Liver (tissue), 9 donors: ENCODE data around the gene RNU6-1. TPM values are rescaled to one million over a fixed set of nuclear protein-coding genes. Genes with fewer than 3 reads are reported as not detected.

Experiments used
- DNase-seq: peaks from one replicate; pipeline ENCODE4 v3.0.0-alpha.2; 2017; ENCODE audit warnings: low spot score
- H3K27ac ChIP-seq, 2 donors: one replicate each; pipeline ENCODE4 v1.7.0; 2013; ENCODE audit warnings: inconsistent platforms in 2 of 2, low read length in 2 of 2, control low read depth in 1 of 2, low read depth in 1 of 2, mild to moderate bottlenecking in 1 of 2
- H3K27me3 ChIP-seq, 4 donors: one replicate each; pipeline versions ENCODE4 v1.6.1 to v1.7.0; 2013; ENCODE audit warnings: low read length in 3 of 4, inconsistent platforms in 1 of 4, mild to moderate bottlenecking in 1 of 4, moderate library complexity in 1 of 4; ENCODE audit not compliant: control insufficient read depth in 4 of 4, insufficient read depth in 4 of 4
- H3K36me3 ChIP-seq, 4 donors: one replicate each; pipeline versions ENCODE4 v1.6.1 to v1.7.0; 2013; ENCODE audit warnings: low read length in 3 of 4, mild to moderate bottlenecking in 3 of 4, low read depth in 1 of 4, moderate library complexity in 1 of 4; ENCODE audit not compliant: control insufficient read depth in 4 of 4, insufficient read depth in 3 of 4
- H3K4me1 ChIP-seq, 4 donors: one replicate each; pipeline versions ENCODE4 v1.6.1 to v1.7.0; 2013; ENCODE audit warnings: low read length in 3 of 4, mild to moderate bottlenecking in 3 of 4, moderate library complexity in 1 of 4; ENCODE audit not compliant: control insufficient read depth in 4 of 4, insufficient read depth in 4 of 4
- H3K4me3 ChIP-seq, 3 donors: one replicate each; pipeline versions ENCODE4 v1.6.1 to v1.7.0; 2013; ENCODE audit warnings: low read length in 3 of 3, control low read depth in 1 of 3, low read depth in 1 of 3, mild to moderate bottlenecking in 1 of 3
- H3K9ac ChIP-seq, 2 donors: one replicate each; pipeline ENCODE4 v1.7.0; 2013; ENCODE audit warnings: low read length in 2 of 2, mild to moderate bottlenecking in 2 of 2, moderate library complexity in 2 of 2, control low read depth in 1 of 2, low read depth in 1 of 2
- H3K9me3 ChIP-seq, 4 donors: one replicate each; pipeline versions ENCODE4 v1.6.1 to v1.7.0; 2013; ENCODE audit warnings: low read length in 3 of 4; ENCODE audit not compliant: control insufficient read depth in 4 of 4
- ATF3 ChIP-seq: IDR thresholded peaks from 2 replicates; pipeline ENCODE4 v1.6.1; 2016; ENCODE audit warnings: antibody characterized with exemption
- EGR1 ChIP-seq, 2 donors: IDR thresholded peaks; 2 replicates each; pipeline ENCODE4 v1.6.1; 2016 to 2018; ENCODE audit warnings: antibody characterized with exemption in 2 of 2, low read depth in 2 of 2
- FOXA1 ChIP-seq: IDR thresholded peaks from 2 replicates; pipeline ENCODE4 v1.6.1; 2016; ENCODE audit warnings: antibody characterized with exemption
- FOXA2 ChIP-seq: IDR thresholded peaks from 2 replicates; pipeline ENCODE4 v1.6.1; 2016; ENCODE audit warnings: antibody characterized with exemption
- GABPA ChIP-seq, 2 donors: IDR thresholded peaks in 1 of 2; conservative IDR thresholded peaks in 1 of 2; 2 replicates each; pipeline ENCODE4 v1.6.1; 2016; ENCODE audit warnings: antibody characterized with exemption in 2 of 2, mild to moderate bottlenecking in 1 of 2, moderate library complexity in 1 of 2
- HNF4A ChIP-seq, 2 donors: conservative IDR thresholded peaks; 2 replicates each; pipeline ENCODE4 v1.6.1; 2016; ENCODE audit warnings: antibody characterized with exemption in 2 of 2, mild to moderate bottlenecking in 2 of 2
- HNF4G ChIP-seq: IDR thresholded peaks from 2 replicates; pipeline ENCODE4 v1.6.1; 2016; ENCODE audit warnings: antibody characterized with exemption
- JUND ChIP-seq, 2 donors: IDR thresholded peaks; 2 replicates each; pipeline ENCODE4 v1.6.1; 2016; ENCODE audit warnings: antibody characterized with exemption in 2 of 2
- NR2F2 ChIP-seq: IDR thresholded peaks from 2 replicates; pipeline ENCODE4 v1.6.1; 2016; ENCODE audit warnings: antibody characterized with exemption
- RAD21 ChIP-seq, 2 donors: IDR thresholded peaks; 2 replicates each; pipeline ENCODE4 v1.6.1; 2016; ENCODE audit warnings: antibody characterized with exemption in 2 of 2, mild to moderate bottlenecking in 2 of 2
- RXRA ChIP-seq, 2 donors: IDR thresholded peaks; 2 replicates each; pipeline ENCODE4 v1.6.1; 2017 to 2018; ENCODE audit warnings: antibody characterized with exemption in 2 of 2, mild to moderate bottlenecking in 1 of 2
- SP1 ChIP-seq: IDR thresholded peaks from 2 replicates; pipeline ENCODE4 v1.6.1; 2018; ENCODE audit warnings: antibody characterized with exemption, mild to moderate bottlenecking
- TAF1 ChIP-seq: conservative IDR thresholded peaks from 2 replicates; pipeline ENCODE4 v1.6.1; 2016; ENCODE audit warnings: antibody characterized with exemption, mild to moderate bottlenecking
- YY1 ChIP-seq: IDR thresholded peaks from 2 replicates; pipeline ENCODE4 v1.6.1; 2016; ENCODE audit warnings: antibody characterized with exemption, mild to moderate bottlenecking
- ZBTB33 ChIP-seq: IDR thresholded peaks from 2 replicates; pipeline ENCODE4 v1.6.1; 2016; ENCODE audit warnings: antibody characterized with exemption
- WGBS: extraction: QIAGEN DNeasy Blood & Tissue Kit; methylation state at CpG from one replicate; pipeline ENCODE4 v1.1.7; 2013; 5-methylcytosine and 5-hydroxymethylcytosine counted together
- polyA plus RNA-seq, 2 donors: library from polyadenylated mRNA; stranded (reverse) in 1 of 2; unstranded in 1 of 2; fragments of 200-250 nt in 1 of 2; fragments of >200 nt in 1 of 2; fragmentation: Nextera tagmentation in 1 of 2; extraction: Ambion mirVana in 1 of 2; gene quantifications; one replicate each; pipeline versions ENCODE4 v1.2.1 to v1.2.3, GENCODE V29; 2013 to 2015
- total RNA-seq, 2 donors: library from RNA; depleted of rRNA; stranded (reverse); fragments of >200 nt; gene quantifications; one replicate each; pipeline ENCODE4 v1.2.3, GENCODE V29; 2014
- TF ChIP-seq, protein P1 (sequence below): IDR thresholded peaks from 2 replicates; pipeline ENCODE4 v1.6.1; 2016; ENCODE audit warnings: antibody characterized with exemption
- TF ChIP-seq, protein P2 (sequence below): fragments of 150-350 bp; IDR thresholded peaks from 2 replicates; pipeline ENCODE4 v1.5.1; 2017; ENCODE audit warnings: improper control_type of control experiment, low read depth, low read length; ENCODE audit not compliant: missing input control
- TF ChIP-seq, protein P3 (sequence below): IDR thresholded peaks from 2 replicates; pipeline ENCODE4 v1.6.1; 2016; ENCODE audit warnings: antibody characterized with exemption, mild to moderate bottlenecking
- donor health status: healthy.
- donor health status: healthy.
- donor health status: healthy.
- donor health status: healthy.
- donor health status: healthy.

RNU6-1 gene
- total and polyA plus RNA-seq, 4 donors, result not detected

GRCh38 chr15:67873777-67874176 lies 33.9 kb upstream of the RNU6-1 start:
- H3K27ac ChIP-seq, result no peak overlapping the region
- no peak for DNase-seq
- no peaks in the 10 kb centered on the region for H3K27me3 ChIP-seq
- peaks cover 0 to 4% (median 0%) of the 10 kb centered on the region in 4 donors for H3K9me3 ChIP-seq
- no peak overlapping the region for H3K9ac ChIP-seq
- H3K36me3 ChIP-seq, result no peaks in the 10 kb centered on the region
- TF ChIP-seq FOXA2 (no peak), ATF3 (no peak)
- TF ChIP-seq, protein P1, sequence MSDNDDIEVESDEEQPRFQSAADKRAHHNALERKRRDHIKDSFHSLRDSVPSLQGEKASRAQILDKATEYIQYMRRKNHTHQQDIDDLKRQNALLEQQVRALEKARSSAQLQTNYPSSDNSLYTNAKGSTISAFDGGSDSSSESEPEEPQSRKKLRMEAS, result no peak
- H3K4me1 ChIP-seq, result no peaks in the 10 kb centered on the region
- 92% methylated on average over 3 of the region's 3 CpGs for WGBS
- H3K4me3 ChIP-seq, result no peak overlapping the region

GRCh38 chr15:67870868-67871408 lies 31.1 kb upstream of the RNU6-1 start:
- no peak for DNase-seq
- H3K4me1 ChIP-seq, result no peaks in the 10 kb centered on the region
- no peak for TF ChIP-seq JUND (IDR thresholded peaks at IDR 0.05)
- TF ChIP-seq NR2F2, result no peak
- no peak for TF ChIP-seq YY1
- TF ChIP-seq SP1, result no peak
- TF ChIP-seq ZBTB33, result no peak
- TF ChIP-seq ATF3, result no peak
- no peak for TF ChIP-seq RXRA (IDR thresholded peaks at IDR 0.05)
- TF ChIP-seq FOXA1, result no peak
- TF ChIP-seq, protein P2, sequence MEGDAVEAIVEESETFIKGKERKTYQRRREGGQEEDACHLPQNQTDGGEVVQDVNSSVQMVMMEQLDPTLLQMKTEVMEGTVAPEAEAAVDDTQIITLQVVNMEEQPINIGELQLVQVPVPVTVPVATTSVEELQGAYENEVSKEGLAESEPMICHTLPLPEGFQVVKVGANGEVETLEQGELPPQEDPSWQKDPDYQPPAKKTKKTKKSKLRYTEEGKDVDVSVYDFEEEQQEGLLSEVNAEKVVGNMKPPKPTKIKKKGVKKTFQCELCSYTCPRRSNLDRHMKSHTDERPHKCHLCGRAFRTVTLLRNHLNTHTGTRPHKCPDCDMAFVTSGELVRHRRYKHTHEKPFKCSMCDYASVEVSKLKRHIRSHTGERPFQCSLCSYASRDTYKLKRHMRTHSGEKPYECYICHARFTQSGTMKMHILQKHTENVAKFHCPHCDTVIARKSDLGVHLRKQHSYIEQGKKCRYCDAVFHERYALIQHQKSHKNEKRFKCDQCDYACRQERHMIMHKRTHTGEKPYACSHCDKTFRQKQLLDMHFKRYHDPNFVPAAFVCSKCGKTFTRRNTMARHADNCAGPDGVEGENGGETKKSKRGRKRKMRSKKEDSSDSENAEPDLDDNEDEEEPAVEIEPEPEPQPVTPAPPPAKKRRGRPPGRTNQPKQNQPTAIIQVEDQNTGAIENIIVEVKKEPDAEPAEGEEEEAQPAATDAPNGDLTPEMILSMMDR, result no peak
- TF ChIP-seq HNF4A (conservative IDR thresholded peaks at IDR 0.05), result no peak
- no peak for TF ChIP-seq RAD21 (IDR thresholded peaks at IDR 0.05)
- TF ChIP-seq EGR1 (IDR thresholded peaks at IDR 0.05; ENCODE audit: low read depth in 2 of 2), result no peak
- TF ChIP-seq, protein P3, sequence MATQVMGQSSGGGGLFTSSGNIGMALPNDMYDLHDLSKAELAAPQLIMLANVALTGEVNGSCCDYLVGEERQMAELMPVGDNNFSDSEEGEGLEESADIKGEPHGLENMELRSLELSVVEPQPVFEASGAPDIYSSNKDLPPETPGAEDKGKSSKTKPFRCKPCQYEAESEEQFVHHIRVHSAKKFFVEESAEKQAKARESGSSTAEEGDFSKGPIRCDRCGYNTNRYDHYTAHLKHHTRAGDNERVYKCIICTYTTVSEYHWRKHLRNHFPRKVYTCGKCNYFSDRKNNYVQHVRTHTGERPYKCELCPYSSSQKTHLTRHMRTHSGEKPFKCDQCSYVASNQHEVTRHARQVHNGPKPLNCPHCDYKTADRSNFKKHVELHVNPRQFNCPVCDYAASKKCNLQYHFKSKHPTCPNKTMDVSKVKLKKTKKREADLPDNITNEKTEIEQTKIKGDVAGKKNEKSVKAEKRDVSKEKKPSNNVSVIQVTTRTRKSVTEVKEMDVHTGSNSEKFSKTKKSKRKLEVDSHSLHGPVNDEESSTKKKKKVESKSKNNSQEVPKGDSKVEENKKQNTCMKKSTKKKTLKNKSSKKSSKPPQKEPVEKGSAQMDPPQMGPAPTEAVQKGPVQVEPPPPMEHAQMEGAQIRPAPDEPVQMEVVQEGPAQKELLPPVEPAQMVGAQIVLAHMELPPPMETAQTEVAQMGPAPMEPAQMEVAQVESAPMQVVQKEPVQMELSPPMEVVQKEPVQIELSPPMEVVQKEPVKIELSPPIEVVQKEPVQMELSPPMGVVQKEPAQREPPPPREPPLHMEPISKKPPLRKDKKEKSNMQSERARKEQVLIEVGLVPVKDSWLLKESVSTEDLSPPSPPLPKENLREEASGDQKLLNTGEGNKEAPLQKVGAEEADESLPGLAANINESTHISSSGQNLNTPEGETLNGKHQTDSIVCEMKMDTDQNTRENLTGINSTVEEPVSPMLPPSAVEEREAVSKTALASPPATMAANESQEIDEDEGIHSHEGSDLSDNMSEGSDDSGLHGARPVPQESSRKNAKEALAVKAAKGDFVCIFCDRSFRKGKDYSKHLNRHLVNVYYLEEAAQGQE, result no peak
- no peak for TF ChIP-seq HNF4G
- no peak for TF ChIP-seq FOXA2
- no peak for TF ChIP-seq TAF1
- TF ChIP-seq, protein P1, result no peak
- TF ChIP-seq GABPA (IDR thresholded peaks at IDR 0.05 in 1 of 2, conservative IDR thresholded peaks at IDR 0.05 in 1 of 2), result no peak
- H3K27me3 ChIP-seq, result no peaks in the 10 kb centered on the region
- no peak overlapping the region for H3K9ac ChIP-seq
- H3K36me3 ChIP-seq, result no peaks in the 10 kb centered on the region
- H3K4me3 ChIP-seq, result no peak overlapping the region
- H3K27ac ChIP-seq, result no peak overlapping the region
- peaks cover 0 to 5% (median 0%) of the 10 kb centered on the region in 4 donors for H3K9me3 ChIP-seq
